GM04503 (cell line): ENCODE results near the gene CEACAM19.
"Not testable (repeated sequence)": the region's sequence is repeated elsewhere in the genome, so short reads cannot be mapped to it uniquely, and the experiment has no call there.

Source experiments
- DNase-seq: peaks from one replicate; pipeline ENCODE4 v3.0.0-alpha.2; 2012; ENCODE audit warnings: low read depth

CEACAM19 gene

DNA sequence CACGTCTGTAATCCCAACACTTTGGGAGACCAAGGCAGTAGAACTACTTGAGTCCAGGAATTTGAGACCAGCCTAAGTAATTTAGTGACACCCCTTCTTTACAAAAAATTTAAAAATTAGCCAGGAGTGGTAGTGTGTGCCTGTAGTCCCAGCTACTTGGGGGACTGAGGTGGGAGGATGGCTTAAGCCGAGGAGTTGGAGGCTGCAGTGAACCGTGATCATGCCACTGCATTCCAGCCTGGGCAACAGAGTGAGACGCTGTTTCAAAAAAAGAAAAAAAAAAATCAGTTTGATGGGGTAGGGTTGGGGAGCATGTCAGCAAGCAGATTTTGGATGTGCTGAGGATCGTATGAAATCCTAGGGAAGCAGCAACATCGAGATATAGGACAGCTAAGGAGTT, 4.2 kb downstream of the CEACAM19 start:
- DNase-seq = no peak

DNA sequence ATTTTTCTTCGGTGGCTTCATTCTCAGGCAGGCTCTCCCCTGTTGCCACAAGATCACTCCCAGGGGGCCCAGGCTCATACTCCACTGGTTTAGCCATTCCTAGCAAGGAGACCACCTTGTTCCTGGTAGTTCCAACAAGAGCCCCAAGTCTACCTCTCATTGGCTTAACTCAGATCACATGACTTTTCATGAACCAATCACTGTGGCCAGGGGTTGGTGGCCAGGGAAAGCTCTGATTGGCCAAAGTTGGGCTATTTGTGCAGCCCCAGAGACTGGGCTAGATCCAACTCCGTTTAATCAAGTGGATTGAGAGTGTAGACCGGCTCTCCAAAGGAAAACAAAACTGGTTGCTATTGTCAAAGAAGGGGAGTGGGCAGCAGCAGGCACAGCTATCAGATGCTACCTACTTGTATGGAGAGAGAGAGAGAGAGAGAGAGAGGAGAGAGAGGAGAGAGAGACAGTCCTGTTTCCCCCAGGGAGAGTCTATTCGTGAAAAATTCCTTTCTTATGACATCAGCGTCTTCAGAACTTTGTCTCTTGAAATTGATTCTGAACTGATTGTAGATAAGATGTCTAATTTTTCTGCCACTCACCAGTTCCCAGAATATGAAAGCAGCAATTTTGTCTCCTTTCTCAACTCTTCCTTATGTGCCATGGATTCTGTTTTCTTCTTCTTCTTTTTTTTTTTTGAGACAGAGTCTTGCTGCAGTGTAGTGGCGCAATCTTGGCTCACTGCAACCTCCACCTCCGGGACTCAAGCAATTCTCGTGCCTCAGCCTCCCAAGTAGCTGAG, 5.9 kb downstream of the CEACAM19 start:
- no peak for DNase-seq

DNA sequence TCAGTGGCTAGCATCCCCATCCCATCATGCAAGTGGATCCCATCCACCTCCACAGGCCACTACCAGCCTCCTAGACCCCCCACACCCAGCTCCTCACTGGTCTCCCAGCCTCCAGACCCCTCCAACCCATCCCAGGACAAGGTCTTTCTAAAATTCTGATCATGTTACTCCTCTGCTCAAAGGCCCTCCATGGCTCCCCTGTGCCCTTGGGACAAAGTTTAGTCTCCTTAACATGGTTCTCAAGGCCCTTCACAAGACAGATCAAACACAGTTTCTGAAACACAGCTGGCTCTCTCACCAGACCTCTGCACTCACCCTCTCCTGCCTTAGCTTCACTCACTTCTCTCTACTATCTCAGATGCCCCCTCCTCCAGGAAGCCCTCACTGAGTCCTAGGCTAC, 9.3 kb downstream of the CEACAM19 start:
- DNase-seq = no peak

DNA sequence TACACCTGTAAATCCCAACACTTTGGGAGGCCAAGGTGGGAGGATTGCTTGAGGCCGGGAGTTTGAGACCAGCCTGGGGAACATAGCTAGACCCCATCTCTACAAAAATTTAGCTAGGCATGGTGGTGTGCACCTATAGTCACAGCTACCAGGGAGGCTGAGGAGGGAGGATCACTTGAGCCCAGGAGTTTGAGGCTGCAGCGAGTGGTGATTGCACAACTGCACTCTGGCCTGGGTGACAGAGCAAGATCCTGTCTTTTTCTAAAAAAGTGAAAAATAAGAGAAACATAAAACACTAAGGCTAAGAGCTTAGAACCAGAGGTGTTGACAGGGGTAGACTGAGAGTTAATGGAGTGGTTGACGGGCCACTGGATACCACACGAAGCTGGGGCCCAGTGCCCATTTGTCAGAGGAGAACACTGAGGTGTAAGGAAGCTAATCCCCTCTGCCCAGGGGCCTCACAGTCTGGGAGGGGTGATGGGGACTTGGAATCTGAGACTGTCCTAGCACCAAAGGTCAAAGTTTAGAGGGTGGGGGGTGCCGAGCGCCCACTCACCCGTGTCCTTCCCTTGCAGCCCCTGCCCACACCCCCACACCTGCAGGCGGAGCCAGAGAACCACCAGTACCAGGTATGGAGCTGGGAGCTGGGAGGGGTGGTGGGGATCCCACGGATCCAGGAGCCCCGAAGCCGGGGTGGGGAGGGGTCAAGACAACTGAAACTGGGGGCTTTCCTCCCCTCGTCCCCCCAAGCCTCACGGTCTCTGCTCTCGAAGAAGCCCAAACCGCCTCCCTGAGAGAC, 10.9 kb downstream of the CEACAM19 start:
- DNase-seq = no peak

DNA sequence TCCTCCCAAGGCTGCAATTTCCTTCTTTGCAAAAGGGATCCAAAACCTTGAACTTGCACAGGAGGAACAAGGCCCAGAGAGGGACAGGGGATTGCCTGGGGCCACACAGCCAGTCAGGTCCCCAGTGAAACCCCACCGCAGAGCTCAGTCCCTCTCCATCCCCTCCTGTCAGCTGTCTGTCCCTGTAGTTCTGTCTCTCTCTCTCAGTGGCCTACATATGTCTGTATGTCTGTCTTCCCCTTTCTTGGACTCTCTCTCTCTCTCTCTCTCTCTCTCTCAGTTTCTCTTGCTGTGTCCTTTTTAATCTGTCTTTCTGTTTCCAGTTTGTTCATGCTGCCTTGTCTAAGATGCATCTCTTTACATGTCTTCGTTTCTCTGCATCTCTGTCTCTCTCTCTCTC, 11.5 kb downstream of the CEACAM19 start:
- DNase-seq = no peak

DNA sequence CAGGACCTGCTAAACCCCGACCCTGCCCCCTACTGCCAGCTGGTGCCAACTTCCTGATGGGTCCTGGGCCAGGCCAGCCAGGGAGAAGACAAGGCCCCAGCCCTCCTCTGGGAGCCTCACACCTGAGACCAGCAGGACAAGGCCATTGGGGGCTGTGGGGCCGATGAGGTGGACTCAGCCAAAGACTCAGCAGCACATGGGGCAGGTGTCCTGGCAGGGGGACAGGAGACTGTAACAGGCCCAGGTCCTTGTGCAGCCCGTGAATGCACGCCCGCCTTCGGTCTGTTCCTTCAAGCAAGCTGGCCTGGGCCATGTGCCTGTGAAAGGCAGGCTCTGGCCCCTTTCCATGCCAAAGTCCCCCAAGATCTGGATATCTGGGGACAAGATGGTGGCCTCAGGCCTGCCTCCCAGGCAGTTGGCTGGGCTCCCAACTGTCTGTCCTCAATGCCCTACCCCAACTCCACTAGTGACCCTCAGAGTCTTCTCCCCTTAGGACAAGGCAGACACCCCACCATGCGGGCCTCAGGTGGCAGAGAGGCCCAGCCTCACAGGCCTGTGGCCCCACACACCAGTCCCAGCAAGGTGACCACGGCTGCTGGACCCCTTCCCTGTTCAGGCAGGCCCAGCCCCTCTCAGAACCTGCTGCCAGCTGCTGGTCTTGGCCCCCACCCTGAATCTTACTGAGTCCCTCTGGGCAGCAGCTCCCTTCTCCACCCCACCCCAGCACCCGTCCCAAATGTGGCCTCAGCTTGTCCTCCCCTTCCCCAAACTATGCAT, 12.3 kb downstream of the CEACAM19 start:
- DNase-seq = no peak

DNA sequence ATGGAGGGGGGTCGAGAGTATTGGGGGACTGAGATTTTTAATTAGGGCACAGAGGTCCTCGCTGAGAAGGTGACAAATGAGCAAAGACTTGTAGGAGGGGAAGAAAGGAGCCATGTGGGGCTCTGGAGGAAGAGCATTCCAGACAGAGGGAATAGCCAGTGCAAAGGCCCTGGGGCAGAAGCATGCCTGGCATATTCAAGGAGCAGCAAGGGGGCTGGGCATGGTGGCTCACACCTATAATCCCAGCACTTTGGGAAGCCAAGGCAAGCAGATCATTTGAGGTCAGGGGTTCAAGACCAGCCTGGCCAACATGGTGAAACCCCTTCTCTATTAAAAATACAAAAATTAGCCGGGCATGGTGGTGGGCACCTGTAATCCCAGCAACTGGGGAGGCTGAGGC, 13.1 kb downstream of the CEACAM19 start:
- not testable (repeated sequence) for DNase-seq

DNA sequence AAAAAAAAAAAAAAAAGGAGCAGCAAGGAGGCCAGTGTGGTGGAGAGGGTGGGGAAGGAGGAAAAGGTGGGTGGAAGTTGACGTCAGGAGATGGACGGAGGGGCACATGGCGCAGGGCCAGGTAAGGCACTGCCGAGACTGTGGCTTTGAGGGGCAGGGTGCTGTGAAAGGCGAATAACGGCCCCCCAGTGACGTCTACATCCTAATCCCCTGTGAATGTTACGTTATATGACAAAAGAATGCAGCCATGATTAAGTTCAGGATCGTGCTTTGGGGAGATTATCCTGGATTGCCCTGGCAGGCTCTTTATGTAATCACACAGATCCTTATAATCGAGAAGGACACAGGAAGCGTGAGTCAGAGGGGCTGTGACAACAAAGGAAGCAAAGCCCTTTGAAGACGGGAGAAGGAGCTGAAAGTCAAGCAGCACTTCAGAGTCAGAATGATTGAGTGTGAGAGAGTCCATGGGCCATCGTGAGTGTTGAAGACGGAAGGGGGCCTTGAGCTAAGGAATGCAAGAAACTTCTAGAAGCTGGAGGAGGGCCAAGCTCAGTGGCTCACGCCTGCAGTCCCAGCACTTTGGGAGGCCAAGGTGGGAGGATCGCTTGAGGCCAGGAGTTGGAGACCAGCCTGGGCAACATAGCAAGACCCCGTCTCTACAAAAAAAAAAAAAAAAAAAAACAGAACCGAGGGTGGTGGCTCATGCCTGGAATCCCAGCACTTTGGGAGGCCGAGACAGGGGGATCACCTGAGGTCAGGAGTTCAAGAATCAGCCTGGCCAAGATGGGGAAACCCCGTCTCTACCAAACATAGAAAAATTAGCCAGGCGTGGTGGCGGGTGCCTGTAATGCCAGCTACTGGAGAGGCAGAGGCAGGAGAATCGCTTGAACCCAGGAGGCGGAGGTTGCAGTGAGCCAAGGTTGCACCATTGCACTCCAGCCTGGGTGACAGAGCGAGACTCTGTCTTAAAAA, 13.9 kb downstream of the CEACAM19 start:
- peak; percentile 71 for DNase-seq

DNA sequence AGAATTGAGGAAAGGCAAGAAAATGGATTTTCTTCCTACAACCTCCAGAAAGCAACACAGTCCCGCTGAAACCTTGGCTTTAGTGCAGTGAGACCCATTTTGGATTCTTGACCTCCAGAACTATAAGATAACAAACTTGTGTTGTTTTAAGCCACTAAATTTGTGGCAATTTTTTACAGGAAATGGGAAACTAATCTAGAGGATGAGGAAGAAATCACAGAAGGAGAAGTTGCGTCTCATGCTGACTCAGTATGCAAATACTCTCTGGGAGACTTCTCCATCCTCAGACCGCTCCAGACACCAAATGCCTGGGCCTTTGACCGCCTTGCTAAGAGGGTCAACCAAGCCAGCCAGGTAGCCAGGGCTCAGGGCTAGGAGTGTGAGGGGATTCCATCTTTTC, 14.6 kb downstream of the CEACAM19 start:
- no peak for DNase-seq

DNA sequence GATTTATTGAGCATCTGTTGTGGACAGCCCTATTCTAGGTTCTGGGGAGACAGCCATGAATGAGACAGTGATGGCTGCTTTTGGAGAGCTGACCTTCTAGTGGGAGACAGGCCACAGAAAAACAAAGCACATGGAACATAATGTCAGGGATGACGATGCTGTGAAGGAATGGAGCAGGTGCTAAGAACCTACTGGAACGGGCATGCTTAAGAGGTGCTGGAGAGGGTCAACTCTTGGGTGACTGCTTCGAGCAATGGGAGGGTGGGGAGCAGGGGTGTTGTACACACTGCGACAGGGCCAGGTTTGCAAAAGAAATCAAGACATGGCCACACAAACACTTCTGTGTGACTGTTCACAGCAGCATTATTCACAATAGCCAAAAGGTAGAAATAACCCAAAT, 15.6 kb downstream of the CEACAM19 start:
- no peak for DNase-seq

DNA sequence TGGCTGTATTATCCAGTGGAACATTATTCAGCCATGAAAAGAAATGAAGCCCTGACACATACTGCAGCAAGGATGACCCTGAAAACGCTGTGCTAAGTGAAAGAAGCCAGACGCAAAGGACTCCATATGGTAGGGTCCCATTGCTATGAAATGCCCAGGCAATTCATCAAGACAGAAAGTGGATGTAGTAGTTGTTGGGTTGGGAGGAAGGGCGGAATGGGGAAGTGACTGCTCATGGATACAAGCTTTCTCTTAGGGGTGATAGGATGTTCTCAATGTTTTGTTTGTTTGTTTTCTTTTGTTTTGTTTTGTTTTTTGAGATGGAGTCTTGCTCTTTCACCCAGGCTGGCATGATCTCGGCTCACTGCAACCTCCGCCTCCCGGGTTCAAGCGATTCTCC, 16.6 kb downstream of the CEACAM19 start:
- DNase-seq = no peak

DNA sequence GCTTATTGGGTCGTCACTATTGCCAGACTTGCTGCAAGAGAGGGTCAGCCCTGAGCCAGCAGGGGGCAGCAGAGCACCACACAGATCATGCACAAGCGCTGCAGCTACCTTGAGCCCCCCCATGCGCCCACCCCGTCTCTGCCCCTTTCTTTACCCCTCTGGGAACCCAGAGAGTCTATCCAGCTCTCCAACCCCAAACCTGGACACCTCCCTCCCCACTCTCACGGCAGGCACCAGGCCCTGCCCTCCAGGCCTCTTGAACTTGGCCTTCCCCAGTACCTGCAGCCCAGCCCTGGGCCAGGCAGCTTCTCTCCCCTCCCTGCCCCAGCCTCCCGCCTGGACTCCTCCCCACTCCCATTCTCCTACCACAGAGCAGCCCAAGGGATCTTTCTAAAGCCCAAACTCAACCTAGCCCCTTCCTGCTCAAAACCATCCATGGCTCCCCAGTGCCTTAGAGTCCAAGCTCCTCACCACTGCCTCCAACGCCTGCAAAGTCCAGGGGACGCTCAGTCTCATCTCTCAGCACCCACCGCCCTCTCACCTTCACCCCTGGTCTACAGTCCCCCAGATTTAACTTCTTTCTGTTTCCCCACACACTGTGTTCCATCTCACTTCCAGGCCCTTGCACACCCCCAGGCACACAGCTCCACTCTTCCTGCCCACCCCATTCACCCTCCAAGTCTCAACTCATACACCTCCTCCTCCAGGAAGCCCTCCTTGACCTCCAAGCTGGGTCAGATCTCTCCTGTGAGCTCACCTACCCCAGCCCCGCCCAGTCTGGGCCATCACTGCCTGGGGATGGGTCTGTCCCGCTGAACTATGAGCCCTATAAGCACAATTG, 18.2 kb downstream of the CEACAM19 start:
- no peak for DNase-seq

DNA sequence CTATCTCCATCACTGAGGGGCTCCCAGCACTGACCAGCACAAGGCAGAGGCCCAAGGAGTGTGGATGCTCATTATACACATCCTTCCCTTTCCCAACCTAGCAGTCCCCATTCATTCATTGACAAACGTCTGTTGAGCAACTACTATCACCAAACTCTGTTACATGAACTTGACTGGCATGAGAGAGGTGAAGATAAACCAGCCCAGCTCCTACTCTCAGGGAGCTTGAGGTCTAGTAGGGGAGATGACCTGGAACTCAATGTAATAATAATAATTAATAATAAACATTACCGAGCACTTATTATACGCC, 18.8 kb downstream of the CEACAM19 start:
- DNase-seq = no peak

DNA sequence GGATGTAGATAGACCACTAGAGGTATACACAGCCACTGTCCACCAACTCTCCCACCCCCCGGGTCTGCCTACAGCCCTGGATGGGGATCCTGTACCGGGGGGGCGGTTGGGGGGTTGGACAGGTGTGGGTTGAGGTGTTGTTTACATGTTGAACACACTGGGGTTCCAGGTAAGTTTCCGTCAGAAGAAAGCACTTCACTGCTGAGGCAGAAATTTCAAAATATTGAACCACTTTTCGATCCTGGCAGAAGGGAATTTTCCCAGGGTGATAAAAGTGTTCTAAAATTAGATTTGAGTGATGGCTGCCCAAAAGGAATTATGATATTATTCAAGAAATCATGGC, 21.1 kb downstream of the CEACAM19 start:
- DNase-seq = no peak

DNA sequence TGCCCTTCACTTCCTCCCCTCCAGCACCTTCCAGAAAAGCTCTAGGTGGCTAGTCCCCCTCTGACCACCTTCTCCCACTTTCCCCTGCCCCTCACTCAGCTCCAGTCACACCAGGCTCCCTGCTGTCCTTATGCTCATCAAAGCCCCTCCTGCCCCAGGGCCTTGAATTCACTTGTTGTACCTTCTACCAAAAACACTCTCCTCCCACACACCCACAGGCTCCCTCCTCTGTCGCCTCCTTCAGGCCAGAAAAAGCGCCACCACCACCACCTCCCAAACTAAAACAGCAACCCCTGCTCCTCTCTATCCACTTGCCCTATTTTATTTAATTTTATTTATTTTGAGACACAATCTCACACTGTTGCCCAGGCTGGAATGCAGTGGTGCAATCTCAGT, 22.9 kb downstream of the CEACAM19 start:
- DNase-seq = no peak

DNA sequence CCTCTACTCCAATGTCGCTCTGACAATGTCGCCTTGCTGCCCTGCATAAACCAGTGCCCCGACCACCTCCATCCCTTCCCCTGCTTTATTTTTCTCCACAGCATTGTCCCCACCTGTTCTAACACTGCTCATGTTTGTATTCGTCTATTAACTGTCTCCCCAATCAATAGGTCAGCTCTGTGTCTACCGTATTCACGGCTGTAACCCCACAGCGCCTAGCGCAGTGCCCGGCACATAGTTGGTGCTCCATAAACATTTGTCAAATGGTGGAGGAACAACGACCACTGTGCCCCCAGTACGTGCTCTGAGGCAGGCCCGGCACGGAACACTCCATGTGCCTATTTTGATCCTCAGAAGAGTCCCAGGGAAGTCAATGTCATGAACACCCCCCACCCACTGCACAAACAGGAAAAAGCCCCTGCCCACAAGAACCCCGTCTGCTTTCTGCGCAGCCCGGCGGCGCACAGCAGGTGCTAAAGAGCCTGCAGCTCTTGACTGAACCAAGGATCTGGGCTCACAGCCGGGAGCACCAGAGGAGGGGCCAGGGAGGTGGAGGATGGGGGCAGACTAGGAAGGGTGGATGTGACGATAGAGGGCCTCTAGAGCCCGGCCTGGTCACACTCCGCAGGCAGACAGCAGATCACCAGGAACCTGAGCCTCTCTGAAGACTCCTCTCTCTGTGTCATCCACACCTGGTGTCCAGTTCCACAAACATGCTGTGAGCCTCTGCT, 25.8 kb downstream of the CEACAM19 start:
- DNase-seq = no peak

DNA sequence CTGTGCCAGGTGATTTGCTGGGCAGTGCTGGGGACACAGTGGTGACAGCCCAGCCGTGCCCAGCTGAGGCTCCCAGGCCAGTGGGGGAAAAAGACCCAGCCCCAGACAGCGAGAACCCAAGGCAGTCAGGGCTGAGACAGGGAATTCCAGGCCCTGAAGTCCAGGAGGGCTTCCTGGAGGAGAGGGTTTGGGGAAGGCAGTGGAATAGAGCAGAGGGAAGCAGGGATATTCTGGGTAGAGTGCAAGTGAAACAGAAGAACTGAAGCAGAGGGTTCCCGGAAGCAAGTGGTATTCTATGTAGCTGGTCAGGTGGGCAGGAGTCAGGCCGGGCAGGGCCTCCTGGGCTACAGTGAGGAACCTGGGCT, 26.4 kb downstream of the CEACAM19 start:
- DNase-seq = no peak

DNA sequence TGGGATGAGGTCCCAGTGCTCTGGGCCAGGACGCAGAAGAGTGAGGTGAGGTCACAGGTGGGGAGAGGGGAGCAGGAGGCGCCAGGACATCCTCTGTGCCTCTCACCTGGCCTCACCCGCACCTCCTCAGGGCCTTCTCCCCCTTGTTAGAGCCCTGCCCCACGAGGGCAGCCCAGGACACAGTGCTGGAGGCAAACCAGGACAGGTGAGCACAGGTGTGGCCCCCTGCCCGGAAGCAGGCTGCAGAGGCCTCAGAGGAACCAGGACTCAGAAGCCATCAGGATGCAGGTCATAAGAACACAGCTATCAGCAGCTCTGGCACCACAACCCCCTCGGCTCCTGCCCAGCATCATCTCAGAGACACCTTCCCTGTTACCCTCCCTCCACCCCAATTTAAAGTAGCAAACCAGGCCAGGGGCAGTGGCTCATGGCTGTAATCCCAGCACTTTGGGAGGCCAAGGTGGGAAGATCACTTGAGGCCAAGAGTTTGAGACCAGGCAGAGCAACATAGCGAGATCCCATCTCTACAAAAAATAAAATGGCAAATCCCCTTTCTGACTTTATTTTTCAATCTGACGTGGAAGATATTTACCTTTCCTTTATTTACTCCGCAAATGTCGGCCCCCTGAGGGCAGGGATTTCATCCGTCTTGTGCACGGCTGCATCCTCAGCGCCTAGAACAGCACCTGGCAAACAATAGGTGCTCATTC, 27.4 kb downstream of the CEACAM19 start, which contains the start of gene CEACAM16:
CEACAM16 (plus strand) TSS at position 660 of the 710 bp plus-strand sequence. CDS start 2,306 bp downstream, outside the sequence.
- no peak for DNase-seq

DNA sequence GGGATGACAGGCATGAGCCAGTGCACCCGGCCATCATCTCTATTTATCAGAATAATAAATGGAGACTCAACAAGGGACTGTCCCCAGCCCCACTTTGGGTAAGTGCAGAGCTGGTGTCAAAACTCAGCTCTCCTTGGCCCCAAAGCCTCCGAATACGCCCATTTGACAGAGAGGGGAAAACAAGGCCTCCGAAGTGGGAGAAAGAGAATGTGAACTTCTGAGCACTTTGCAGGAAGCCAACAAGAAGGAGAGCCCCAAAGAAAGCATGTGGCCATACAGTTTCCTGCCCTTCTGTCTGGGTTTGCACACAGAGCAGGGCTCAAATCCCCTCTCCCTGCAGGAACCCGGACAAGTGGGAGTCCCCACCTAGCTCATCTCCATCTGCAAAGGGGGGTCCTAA, 29.3 kb downstream of the CEACAM19 start:
- no peak for DNase-seq

DNA sequence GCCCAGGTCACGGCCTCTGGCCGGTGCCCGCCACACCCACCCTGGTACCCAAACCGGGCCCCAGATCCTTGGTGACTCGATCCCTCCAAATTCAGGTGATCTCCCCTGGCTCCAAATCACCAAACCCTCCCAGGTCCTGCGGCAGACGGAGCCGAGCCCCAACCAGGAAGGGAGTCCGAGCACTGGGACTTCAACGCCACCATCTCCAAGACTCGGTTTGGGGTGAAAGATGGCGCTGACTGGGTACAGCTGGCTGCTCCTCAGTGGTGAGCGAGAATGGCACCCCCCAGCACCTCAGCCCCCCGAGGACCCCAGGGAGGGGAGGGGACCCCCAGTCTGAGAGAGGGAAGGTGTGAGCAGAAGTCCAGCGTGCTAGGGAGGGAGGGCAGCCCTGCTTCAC, 29.9 kb downstream of the CEACAM19 start:
- no peak for DNase-seq
